Keratinocyte (primary cell): Measurements from ENCODE around the gene DEPDC7. TPM values are rescaled to one million over a fixed set of nuclear protein-coding genes. Genes with fewer than 3 reads are reported as not detected.

ENCODE experiments used
- DNase-seq: peaks from one replicate; pipeline ENCODE4 v3.0.0-alpha.2; 2011; ENCODE audit warnings: low read depth, missing footprints, low spot score
- FAIRE-seq: peaks from 2 replicates; lab custom pipeline; 2011; peaks lifted over from hg19 to GRCh38; lab: Jason Lieb, UNC
- H2AFZ ChIP-seq: 2 replicates; pipeline ENCODE4 v1.6.0; 2012; ENCODE audit warnings: low read length, control low read depth, inconsistent platforms; ENCODE audit not compliant: control insufficient read depth
- H3K27ac ChIP-seq: 2 replicates; pipeline ENCODE4 v1.5.1; 2011; ENCODE audit warnings: low read length; ENCODE audit not compliant: control insufficient read depth, insufficient read depth
- H3K27me3 ChIP-seq: 3 replicates; pipeline ENCODE4 v1.6.0; 2011; ENCODE audit warnings: low read length; ENCODE audit not compliant: control insufficient read depth, insufficient read depth; ENCODE audit errors: extremely low read depth
- H3K36me3 ChIP-seq, 2 experiments: 2 replicates in 1 of 2; 3 replicates in 1 of 2; pipeline ENCODE4 v1.5.1; 2011; ENCODE audit warnings: low read length in 2 of 2, mild to moderate bottlenecking in 1 of 2; ENCODE audit not compliant: control insufficient read depth in 2 of 2, insufficient read depth in 2 of 2; ENCODE audit errors: extremely low read depth in 1 of 2
- H3K4me1 ChIP-seq: 3 replicates; pipeline ENCODE4 v1.5.1; 2011; ENCODE audit warnings: low read length; ENCODE audit not compliant: control insufficient read depth, insufficient read depth; ENCODE audit errors: extremely low read depth
- H3K4me2 ChIP-seq: 3 replicates; pipeline ENCODE4 v1.6.0; 2011; ENCODE audit warnings: low read depth, low read length; ENCODE audit not compliant: control insufficient read depth, insufficient read depth; ENCODE audit errors: extremely low read depth
- H3K4me3 ChIP-seq, 3 experiments: fragments of 200-600 bp in 1 of 3; sonication (generic) in 1 of 3; 2 replicates in 2 of 3; 3 replicates in 1 of 3; pipeline ENCODE4 v1.5.1; 2011 to 2016; ENCODE audit warnings: low read length in 3 of 3, mild to moderate bottlenecking in 3 of 3, control low read depth in 2 of 3, inconsistent platforms in 1 of 3, low read depth in 1 of 3, mixed read lengths in 1 of 3, mixed run types in 1 of 3, moderate library complexity in 1 of 3; ENCODE audit not compliant: control insufficient read depth in 2 of 3, insufficient read depth in 2 of 3; ENCODE audit errors: extremely low read depth in 1 of 3
- H3K79me2 ChIP-seq: 2 replicates; pipeline ENCODE4 v1.6.0; 2012; ENCODE audit warnings: low read length; ENCODE audit not compliant: control insufficient read depth, insufficient read depth
- H3K9ac ChIP-seq: 3 replicates; pipeline ENCODE4 v1.6.0; 2011; ENCODE audit warnings: low read length; ENCODE audit not compliant: control insufficient read depth, insufficient read depth; ENCODE audit errors: extremely low read depth
- H3K9me1 ChIP-seq: 3 replicates; pipeline ENCODE4 v1.6.0; 2011; ENCODE audit warnings: low read length; ENCODE audit not compliant: control insufficient read depth, insufficient read depth; ENCODE audit errors: extremely low read depth
- H3K9me3 ChIP-seq: 2 replicates; pipeline ENCODE4 v1.5.1; 2012; ENCODE audit warnings: low read depth, low read length; ENCODE audit not compliant: control insufficient read depth
- H4K20me1 ChIP-seq: 3 replicates; pipeline ENCODE4 v1.6.0; 2011; ENCODE audit warnings: low read length; ENCODE audit not compliant: control insufficient read depth, insufficient read depth; ENCODE audit errors: extremely low read depth
- CTCF ChIP-seq, 3 experiments: IDR thresholded peaks in 1 of 3; conservative IDR thresholded peaks in 1 of 3; optimal IDR thresholded peaks in 1 of 3; 2 replicates in 2 of 3; 3 replicates in 1 of 3; pipeline versions ENCODE3 to v1.5.1; 2011; ENCODE audit warnings: low read length in 3 of 3, mild to moderate bottlenecking in 3 of 3, moderate library complexity in 2 of 3, control low read depth in 1 of 3, inconsistent platforms in 1 of 3; ENCODE audit not compliant: insufficient read depth in 2 of 3; ENCODE audit errors: extremely low read depth in 1 of 3
- EZH2 ChIP-seq: IDR thresholded peaks from one replicate; pipeline ENCODE4 v1.6.1; 2012; ENCODE audit warnings: inconsistent platforms, mild to moderate bottlenecking, low read length, moderate library complexity
- dilution Hi-C: fragments of 300-500 bp; cut with MboI; formaldehyde crosslinking; loops from one replicate; pipeline ENCODE4 v1.7.0; 2020; ENCODE audit warnings: low sequenced_read_pairs; ENCODE audit not compliant: extremely low pct_ligation_motif_present
- polyA plus RNA-seq, 5 experiments: library from polyadenylated mRNA; depleted of rRNA in 3 of 5; stranded (reverse) in 3 of 5; stranded (forward) in 1 of 5; unstranded in 1 of 5; fragments of >200 nt; gene quantifications; 1 replicate in 1 of 5; 2 replicates in 3 of 5; 3 replicates in 1 of 5; pipeline versions ENCODE4 v1.2.1 to v1.2.3, GENCODE V29; 2011 to 2012; ENCODE audit warnings: missing spikeins in 2 of 5, low read depth in 1 of 5, low replicate concordance in 1 of 5

The DEPDC7 gene
- polyA plus RNA-seq, 1 donor (not counting 4 experiments of a cell fraction or from before 2014, with no cell fraction given): 29.8 TPM

- no peak overlapping the region for H3K4me3 ChIP-seq
- H3K36me3 ChIP-seq: peaks cover 9 to 15% of the 10 kb centered on the region in 2 experiments
- no peaks in the 10 kb centered on the region for H3K27me3 ChIP-seq
- no peak for DNase-seq
- peaks cover 4% of the 10 kb centered on the region for H3K79me2 ChIP-seq
- H3K4me2 ChIP-seq: no peak overlapping the region
- TF ChIP-seq EZH2 (no peak), CTCF (optimal IDR thresholded peaks at IDR 0.05 in 1 of 3, IDR thresholded peaks at IDR 0.05 in 1 of 3, conservative IDR thresholded peaks at IDR 0.05 in 1 of 3; ENCODE audit: extremely low read depth in 1 of 3, insufficient read depth in 2 of 3, low read length in 3 of 3) (no peak)
- no peaks in the 10 kb centered on the region for H4K20me1 ChIP-seq
- H3K9me1 ChIP-seq: peaks cover 2% of the 10 kb centered on the region
- H3K9ac ChIP-seq: no peak overlapping the region
- peaks cover 16% of the 10 kb centered on the region for H3K4me1 ChIP-seq
- no peak for FAIRE-seq
- dilution Hi-C loops: no loop called here
- no peak overlapping the region for H3K27ac ChIP-seq
- H2AFZ ChIP-seq: no peak overlapping the region
- H3K9me3 ChIP-seq: no peaks in the 10 kb centered on the region
These were observed 39.7 kb downstream of the DEPDC7 start for GRCh38 chr11:33055375-33055774.

GRCh38 chr11:33057284-33057683, 41.6 kb downstream of the DEPDC7 start:
- H3K36me3 ChIP-seq: peaks cover 9 to 18% of the 10 kb centered on the region in 2 experiments
- no peak for DNase-seq
- no peak overlapping the region for H2AFZ ChIP-seq
- H3K9me3 ChIP-seq: no peaks in the 10 kb centered on the region
- H3K4me3 ChIP-seq: no peak overlapping the region
- peaks cover 2% of the 10 kb centered on the region for H3K9me1 ChIP-seq
- no peak overlapping the region for H3K9ac ChIP-seq
- H4K20me1 ChIP-seq: no peaks in the 10 kb centered on the region
- H3K79me2 ChIP-seq: peaks cover 2% of the 10 kb centered on the region
- FAIRE-seq: no peak
- peaks cover 34% of the 10 kb centered on the region for H3K4me1 ChIP-seq
- dilution Hi-C loops: no loop called here
- TF ChIP-seq EZH2: no peak
- no peak for TF ChIP-seq CTCF (optimal IDR thresholded peaks at IDR 0.05 in 1 of 3, IDR thresholded peaks at IDR 0.05 in 1 of 3, conservative IDR thresholded peaks at IDR 0.05 in 1 of 3; ENCODE audit: extremely low read depth in 1 of 3, insufficient read depth in 2 of 3, low read length in 3 of 3)
- no peaks in the 10 kb centered on the region for H3K27me3 ChIP-seq
- no peak overlapping the region for H3K27ac ChIP-seq
- no peak overlapping the region for H3K4me2 ChIP-seq
